GM20431 (cell line): ENCODE results near the gene PLVAP.

Experiments
- in situ Hi-C: fragments of 300-500 bp; cut with MseI, MboI; formaldehyde crosslinking; loops from one replicate; pipeline ENCODE4 v1.15.0; 2020; ENCODE audit warnings: low sequenced_read_pairs; ENCODE audit not compliant: unreplicated experiment

PLVAP gene

DNA sequence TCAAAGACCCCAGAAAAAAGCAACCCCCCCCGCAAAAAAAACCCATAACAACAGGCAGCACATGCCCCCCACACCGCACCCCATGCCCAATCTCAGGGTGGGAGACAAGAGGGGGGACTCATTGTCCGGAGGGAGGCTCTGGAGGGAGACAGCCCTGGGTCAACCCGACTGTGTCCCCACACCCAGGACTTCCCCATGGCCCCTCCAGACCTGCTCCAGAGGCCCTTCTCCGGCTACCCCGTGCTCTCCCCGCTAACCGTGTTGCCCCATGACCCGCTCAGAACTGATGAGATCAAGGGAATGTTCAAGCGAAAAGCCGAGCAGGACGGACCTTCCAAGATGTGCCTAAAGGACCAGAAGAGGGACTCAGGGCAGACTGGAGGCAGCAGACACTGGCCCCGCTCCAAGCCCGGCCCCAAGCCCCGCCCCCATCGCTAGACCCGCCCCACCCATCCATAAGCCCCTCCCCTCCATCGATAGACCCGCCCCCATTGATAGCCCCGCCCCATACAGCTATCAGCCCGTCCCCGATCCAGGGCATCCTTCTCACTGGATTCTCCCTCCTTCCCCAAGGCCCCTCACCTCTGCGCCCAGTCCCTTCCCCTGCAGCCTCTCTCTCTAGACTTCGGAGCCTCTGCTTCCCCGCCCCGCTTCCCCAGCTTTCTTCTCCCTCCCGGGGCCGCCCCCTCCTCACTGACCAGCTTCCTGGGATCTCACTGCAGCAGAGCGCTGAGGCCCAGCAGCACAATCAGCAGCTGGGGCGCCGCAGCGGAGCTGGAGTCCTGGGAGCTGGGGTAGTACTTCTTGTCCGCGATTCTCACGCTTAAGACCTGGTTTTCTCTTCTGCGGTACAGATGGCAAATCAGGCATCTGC, 26.1 kb upstream of the PLVAP start:
- in situ Hi-C loops, result no loop called here

DNA sequence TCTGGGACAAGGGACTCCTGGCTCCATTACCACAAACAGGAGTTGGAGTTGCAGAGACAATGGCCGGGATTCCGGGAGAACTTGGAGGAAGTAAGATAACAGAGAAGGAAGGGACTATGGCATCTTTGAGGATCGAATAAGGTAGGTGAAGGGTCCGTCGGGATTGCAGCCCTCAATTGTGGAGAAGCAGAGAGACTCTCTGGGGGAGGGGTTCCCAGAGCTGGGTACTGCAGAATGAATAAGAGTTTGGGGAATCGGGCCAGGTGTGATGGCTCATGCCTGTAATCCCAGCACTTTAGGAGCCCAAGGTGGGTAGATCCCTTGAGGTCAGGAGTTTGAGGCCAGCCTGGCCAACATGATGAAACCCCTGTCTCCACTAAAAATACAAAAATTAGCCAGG, 24.5 kb upstream of the PLVAP start:
- in situ Hi-C loops, result no loop called here

DNA sequence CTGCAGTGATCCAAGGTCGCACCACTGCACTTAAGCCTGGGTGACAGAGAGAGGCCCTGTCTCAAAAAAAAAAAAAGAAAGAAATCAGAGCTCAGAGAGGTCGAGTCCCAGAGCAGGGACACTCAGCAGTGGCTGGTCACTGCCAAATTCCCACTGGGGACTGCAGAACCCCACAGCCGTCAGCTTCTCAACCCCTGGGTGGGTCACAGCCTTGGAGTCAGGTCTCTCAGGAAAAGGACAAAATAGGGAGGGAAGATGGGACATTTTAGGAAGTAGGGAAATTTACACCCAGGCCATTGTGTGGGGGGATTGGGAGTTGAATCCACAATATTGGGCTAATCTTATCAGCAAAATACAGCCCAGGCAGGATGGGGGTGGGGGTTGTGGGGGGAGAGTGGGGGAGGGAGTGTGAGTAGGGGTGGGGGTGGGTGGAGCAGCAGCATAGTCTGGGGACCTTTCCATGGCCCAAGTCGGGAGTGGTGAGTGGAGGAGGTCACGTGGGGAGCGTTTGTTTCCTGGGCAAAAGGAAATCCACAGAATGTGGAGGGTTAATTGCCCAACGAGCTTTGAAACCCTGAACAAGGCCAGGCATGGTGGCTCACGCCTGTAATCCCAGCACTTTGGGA, 21.9 kb upstream of the PLVAP start:
- in situ Hi-C loops, result loop anchor here (10.0 kb wide), 1 partner anchor 54 kb away; no protein-coding TSS in a partner anchor

DNA sequence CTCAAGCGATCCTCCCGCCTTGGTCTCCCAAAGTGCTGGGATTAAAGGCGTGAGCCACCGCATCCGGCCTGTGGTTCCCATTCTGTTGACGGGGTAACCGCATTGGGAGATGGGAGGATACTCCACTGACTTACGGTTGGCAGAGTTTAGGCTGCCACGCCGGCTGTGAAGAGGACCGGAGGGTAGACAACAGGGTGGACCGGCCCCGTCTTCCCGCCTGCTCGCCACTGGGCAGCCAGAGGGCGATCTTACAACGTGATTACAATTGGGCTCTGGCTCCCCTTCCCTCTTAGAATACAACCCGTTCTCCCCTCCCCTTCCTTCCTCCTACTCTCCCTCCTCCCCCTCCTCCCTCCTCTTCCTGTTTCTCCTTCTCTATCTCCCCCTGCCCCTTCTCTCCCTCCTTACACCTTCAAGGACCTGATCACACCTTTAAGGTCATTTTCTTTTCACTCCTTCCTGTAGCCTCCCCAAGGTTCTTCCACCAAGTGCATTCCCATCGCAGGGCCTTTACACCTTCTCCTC, 17.8 kb upstream of the PLVAP start:
- in situ Hi-C loops, result loop anchor here (10.0 kb wide), 1 partner anchor 50 kb away; no protein-coding TSS in a partner anchor

DNA sequence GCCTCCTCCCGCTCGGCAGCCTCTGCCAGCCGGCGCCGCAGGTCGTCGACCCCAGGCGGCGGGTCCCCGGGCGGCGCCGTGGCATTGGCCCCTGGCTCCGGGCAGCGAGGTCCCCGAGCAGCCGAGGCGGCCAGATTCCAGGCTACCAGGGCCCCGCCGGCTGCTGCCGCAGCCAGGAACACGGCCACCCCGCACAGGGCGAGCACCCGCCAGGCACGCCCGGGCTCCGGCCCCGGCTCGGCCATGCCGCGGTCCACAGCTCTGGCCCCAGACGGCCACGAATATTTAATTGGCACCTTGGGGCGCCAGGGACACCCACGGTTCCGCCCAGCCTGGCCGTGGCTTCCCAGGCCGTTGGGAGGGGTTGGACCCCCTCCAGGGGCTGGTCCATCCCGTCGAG, 16.8 kb upstream of the PLVAP start, which contains the start of gene CCDC194:
Gene CCDC194 (minus strand): TSS at position 283 of the 400 bp plus-strand sequence. CDS start 38 bp downstream, at position 245.
- in situ Hi-C loops, result loop anchor here (10.0 kb wide), 1 partner anchor 49 kb away; no protein-coding TSS in a partner anchor

DNA sequence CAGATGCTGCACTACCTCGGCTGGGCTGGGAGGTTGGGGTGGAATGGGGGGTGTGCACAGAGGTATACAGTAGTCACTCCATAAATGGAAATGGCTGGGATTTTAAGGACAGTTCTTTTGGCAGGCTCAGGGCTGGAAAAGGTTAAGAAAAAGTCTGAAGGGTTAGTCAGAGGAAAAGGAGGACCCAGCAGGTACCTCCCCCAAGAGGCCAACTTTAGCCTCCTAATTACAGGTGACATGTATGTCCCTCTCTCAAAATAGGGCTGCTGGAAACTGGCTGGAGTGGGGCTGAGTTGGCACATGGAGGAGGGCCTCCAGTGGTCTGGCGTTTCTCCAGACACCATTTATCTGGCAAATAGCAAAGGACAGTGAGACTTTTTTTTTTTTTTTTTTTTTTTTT, 15.9 kb upstream of the PLVAP start:
- in situ Hi-C loops, result loop anchor here (10.0 kb wide), 1 partner anchor 48 kb away; no protein-coding TSS in a partner anchor

DNA sequence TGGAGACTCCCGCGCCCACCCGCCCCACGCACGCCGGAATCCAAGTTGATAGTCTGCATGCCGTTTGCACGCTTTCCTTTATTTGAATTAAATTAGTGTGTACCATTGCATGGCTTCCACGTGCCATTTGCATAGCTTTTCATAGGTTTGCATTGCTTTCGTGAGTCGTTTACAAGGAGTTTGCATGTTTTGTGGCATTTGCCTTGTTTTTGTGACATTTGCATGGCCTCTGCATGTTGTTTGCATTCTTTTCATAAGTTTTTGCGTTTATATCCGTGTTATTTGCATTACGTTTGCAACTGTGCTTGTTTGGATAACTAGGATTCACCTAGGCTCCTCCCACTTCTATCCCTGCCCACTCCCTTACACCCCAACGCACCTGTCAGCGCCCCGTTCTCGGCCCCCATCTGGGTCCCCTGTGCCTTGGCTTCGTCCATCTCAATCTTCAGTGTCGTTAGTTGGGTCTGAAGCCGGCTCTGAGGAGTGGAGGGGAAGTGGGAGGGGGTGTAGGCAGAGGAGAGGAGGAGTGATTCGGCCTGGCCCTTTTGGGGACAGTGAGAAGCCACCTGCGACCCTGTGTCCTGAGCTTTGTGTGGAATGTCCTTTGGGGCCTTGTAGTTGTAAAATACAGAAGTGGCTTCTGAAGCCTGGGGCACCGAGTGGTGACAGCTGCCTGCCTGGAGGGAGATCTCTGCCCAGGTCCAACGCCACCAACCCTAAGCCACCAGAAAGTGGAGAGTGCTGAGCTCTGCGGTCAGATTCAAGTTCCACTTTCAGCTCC, 14.4 kb upstream of the PLVAP start:
- in situ Hi-C loops, result loop anchor here (10.0 kb wide), 1 partner anchor 47 kb away; no protein-coding TSS in a partner anchor

DNA sequence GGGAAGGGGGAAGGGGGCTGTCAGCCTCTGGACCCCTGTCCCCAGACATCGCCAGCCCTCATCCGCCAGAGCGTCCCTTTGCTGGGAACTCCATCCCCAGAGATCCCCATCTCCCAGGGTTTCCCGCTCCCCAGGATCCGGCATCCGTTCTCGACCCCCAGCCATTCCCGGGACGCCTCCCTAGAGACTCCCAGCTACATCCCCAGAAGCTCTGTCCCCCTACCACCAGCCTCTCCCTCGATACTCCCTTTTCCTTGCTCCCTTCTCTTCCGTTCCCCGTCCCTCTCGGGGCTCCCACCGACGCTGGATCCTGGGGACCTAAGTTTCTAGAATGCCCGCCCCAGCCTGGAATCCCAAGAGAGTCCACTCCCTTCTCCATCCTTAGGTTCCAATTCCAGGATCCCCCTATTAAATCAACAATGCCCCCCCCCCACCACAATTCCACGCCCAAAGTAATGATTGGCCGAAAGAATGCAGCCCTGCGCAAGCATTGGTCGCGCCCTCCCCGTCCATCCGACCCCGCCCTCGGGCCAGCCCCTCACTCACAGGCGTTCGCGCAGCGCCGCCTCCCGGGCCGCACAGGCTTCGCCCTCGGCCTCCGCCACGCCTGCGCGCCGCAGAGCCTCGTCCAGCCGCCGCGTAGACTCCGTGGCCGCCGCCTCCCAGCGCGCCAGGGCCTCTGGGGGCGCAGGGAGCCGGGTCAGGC, 13.7 kb upstream of the PLVAP start:
- in situ Hi-C loops, result loop anchor here (10.0 kb wide), 1 partner anchor 46 kb away; no protein-coding TSS in a partner anchor

DNA sequence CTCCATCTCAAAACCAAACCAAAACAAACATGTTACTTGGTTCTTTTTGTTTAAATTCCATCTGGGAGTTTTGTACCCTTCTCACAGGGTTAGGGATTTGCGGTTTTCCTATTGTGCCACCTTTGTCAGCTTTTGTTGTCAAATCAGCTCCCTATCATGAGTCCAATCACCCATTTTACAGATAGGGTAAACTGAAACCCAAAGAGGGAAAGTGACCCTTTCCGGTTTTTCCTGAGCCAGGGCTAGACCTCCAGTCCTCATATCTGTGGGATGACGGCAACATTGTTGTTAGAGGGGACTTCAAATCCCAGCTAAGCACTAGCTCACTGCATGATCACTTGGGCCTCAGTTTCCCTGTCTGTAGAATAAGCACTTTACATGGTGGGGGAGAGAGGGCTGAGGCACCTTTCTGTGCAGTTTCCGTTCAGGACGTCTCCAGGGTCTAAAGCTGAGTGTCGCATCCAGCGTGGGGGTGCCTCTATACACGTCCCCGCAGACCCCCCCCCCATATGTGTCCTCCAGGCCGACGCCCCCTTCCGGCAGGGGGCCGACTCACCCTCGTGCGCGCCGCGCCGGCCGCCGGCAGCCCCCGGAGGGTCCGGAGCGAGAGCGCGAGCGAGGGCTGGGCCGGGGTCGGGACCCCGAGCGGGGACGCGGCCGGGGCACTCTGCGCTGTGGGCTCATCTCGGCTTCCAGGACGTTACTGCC, 13.0 kb upstream of the PLVAP start:
- in situ Hi-C loops, result loop anchor here (10.0 kb wide), 1 partner anchor 45 kb away; no protein-coding TSS in a partner anchor

DNA sequence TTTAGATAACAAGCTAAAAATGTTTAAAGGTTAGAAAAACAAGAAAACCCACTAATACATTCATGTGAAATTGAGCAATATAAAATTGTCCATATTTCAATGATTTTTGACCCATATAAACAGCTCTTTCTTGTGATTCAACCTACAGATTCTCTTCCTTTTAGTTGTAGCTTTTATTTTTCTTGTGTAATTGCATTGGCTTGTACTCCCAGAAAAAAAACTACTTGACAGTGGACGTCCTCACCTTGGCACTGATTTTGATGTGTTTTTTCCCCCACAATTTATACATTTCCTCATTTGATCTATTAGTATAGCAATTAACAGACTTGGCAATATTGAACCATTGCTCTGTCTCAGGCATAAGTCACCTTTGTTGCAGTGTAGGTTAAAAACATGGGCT, 12.1 kb upstream of the PLVAP start:
- in situ Hi-C loops, result no loop called here

DNA sequence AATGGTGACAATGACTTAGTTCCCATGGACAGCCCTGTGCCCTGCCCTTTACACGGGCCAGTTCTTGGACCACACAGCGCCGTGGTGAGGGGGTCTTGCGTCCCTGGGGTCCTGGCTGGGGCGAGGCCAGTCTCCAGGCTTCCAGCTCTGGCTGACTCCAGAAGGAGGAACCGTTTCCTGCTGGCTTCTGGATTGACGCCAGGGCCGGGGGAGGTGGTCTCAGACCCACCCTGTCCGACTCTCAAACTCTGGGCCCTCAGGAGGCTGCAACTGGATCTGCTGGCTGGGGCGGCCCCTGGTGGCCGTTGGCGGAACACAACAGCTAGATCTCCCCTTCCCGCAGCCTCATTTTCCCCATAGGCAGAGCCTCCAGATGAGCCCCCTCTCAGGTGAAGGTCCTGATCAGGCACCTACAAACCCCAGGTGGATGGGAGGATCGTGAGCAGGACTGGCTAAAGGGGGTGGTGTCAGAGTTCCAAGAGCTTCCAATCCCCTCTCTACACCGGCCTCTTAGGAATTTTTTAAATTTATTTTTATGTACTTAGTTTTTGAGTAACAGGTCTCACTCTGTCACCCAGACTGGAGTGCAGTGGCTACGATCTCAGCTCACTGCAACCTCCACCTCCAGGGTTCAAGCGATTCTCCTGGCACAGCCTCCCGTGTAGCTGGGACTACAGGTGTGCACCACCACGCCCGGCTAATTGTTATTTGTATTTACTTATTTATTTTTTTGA, 8.9 kb upstream of the PLVAP start:
- in situ Hi-C loops, result no loop called here

DNA sequence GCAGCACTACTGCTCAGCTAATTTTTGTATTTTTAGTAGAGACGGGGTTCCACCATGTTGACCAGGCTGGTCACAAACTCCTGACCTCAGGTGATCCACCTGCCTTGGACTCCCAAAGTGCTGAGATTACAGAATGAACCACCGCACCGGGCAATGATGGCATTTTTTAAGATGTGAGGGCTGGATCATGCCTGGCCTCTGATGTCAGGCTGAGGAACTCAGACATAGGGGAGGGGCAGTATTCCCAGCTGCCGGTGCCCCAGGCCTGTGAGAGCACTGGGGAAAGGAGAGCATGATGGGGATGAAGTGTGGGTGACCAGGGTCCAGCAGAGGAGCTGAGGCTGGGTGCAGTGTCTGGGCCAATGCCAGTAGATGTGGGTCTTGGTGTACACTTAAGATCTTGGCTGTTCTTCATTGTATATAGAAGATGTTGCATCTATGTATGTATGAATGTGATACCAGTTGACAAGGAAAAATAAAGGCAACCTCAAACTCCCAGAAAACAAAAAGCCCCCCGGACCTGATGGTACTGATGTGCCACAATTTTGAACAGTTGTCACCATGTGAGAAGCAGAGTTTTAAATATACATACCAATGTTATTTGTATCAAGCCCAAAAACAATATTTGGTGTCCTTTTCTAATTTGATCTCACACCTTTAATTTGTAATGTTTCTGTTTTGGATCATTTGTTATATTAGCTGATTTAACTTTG, 3.4 kb upstream of the PLVAP start:
- in situ Hi-C loops, result no loop called here

DNA sequence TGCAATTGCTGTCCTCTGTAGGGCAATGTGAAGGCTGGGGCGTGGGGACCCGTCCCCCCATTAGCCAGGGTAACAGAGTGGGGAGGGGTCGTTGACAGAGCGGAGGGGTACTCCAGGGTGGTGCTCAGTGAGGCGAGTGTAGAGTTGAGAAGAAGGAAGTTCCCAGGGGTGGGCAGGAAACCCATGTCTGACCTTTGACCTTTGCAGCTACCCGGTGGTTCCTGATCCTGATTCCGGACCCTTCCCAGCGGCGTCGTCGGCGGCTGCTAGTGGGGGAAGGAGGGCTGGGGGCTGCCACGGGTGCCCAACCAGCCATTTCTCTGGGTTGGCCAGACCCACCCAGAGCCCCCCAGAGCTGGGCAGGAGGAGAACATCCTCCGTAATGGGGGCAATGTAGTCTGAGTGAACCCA, 2.1 kb upstream of the PLVAP start:
- in situ Hi-C loops, result no loop called here

DNA sequence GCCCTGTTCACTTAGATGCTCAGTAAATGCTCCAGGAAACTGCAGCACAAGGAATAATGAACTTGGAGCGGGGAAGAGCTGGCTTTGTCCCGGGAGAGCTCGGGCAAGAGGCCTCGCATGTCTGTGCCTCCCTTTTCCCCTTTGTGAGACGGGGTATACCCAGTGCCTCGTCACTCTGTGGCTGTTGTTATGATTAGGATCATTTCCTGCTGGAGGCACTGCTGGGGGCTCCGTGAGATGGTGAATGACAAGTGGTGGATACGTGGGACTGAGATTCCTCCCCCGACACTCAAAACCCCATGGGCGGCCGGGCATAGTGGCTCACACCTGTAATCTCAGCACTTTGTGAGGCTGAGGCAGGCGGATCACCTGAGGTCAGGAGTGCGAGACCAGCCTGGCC, 1.1 kb upstream of the PLVAP start:
- in situ Hi-C loops, result no loop called here

DNA sequence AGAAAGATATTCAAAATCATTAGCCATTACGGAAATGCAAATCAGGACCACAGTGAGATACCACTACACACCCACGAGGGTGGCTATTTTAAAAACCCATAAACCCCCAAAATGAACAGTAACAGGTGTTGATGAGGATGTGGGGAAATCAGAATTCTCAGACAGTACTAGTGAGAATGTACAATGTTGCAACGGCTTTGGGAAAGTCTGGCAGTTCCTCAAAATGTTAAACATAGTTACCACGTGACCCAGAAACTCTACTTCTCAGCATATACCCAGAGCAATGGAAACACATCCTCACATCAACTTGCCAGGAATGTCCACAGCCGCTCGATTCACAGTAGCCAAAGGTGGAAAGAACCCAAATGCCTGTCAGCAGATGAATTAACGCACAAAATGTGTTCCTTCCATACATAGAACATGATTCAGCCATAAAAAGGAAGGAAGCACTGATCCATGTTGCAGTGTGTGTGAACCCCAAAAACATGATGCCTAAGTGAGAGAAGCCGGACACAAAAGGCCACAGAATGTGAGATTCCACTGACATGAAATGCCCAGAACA, 7.0 kb downstream of the PLVAP start:
- in situ Hi-C loops, result no loop called here

DNA sequence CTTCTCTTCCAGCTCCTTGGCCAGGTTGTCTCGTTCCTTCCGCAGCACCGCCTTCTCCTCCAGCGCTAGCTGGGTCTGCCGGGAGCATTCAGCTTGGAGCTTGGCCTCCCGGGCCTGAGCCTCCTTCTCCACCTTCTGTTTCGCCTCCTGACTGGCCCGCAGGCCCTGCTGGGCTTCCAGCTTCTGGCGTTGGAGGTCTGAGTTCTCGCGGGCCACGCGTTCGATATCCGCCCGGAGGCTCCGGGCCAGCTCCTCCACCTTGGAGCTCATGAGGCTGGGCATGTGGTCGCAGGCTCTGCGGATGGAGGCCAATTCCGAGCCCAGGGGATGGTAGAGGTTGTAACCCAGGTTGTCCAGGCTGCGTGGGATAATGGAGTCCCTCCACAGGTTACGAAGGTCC, 11.8 kb downstream of the PLVAP start:
- in situ Hi-C loops, result no loop called here
